ENCODE results near the gene ADGRF4. TPM values are rescaled to one million over a fixed set of nuclear protein-coding genes. Genes with fewer than 3 reads are reported as not detected.

The ADGRF4 gene
- total and polyA plus RNA-seq, 3 donors from 2014 or later: 0.12 to 0.58 (median 0.31) TPM

GRCh38 chr6:47674673-47675072, 23.7 kb upstream of the ADGRF4 start:
- H3K4me1 ChIP-seq: no peaks in the 10 kb centered on the region
- WGBS, 2 donors: 90 to 91% methylated on average over 3 of the region's 3 CpGs
- no peak overlapping the region for H3K27ac ChIP-seq
- no peaks in the 10 kb centered on the region for H3K9me3 ChIP-seq
- intact Hi-C loops (cut with DNase I; ENCODE audit: low total_unique reads): no loop called here
- TF ChIP-seq CTCF (IDR thresholded peaks at IDR 0.05) (no peak), POLR2A (IDR thresholded peaks at IDR 0.05) (no peak)
- no peak overlapping the region for H3K4me3 ChIP-seq
- no peak for DNase-seq
- H3K27me3 ChIP-seq: no peaks in the 10 kb centered on the region
- no peaks in the 10 kb centered on the region for H3K36me3 ChIP-seq (ENCODE audit: low read depth, missing control alignments)

- DNase-seq: no peak
- H3K27me3 ChIP-seq: no peaks in the 10 kb centered on the region
- H3K27ac ChIP-seq: no peak overlapping the region
- intact Hi-C loops (cut with DNase I; ENCODE audit: low total_unique reads): no loop called here
- TF ChIP-seq POLR2A (IDR thresholded peaks at IDR 0.05) (no peak), CTCF (IDR thresholded peaks at IDR 0.05) (no peak)
- H3K4me1 ChIP-seq: no peaks in the 10 kb centered on the region
- no peak overlapping the region for H3K4me3 ChIP-seq
- 75 to 76% methylated on average over 4 of the region's 4 CpGs for WGBS, 2 donors
- H3K9me3 ChIP-seq: no peaks in the 10 kb centered on the region
- no peaks in the 10 kb centered on the region for H3K36me3 ChIP-seq (ENCODE audit: low read depth, missing control alignments)
Observed at GRCh38 chr6:47677381-47678100, 20.8 kb upstream of the ADGRF4 start.

- no peak for DNase-seq
- TF ChIP-seq CTCF (IDR thresholded peaks at IDR 0.05) (no peak), POLR2A (IDR thresholded peaks at IDR 0.05) (no peak)
Observed at GRCh38 chr6:47678739-47679138, 19.6 kb upstream of the ADGRF4 start.

GRCh38 chr6:47679322-47679906, 19.0 kb upstream of the ADGRF4 start:
- WGBS, 2 donors: 75 to 81% methylated on average over 4 of the region's 4 CpGs
- Histone ChIP-seq H3K27ac (no peak overlapping the region), H3K4me1 (no peaks in the 10 kb centered on the region), H3K9me3 (no peaks in the 10 kb centered on the region), H3K36me3 (ENCODE audit: low read depth, missing control alignments) (no peaks in the 10 kb centered on the region), H3K27me3 (no peaks in the 10 kb centered on the region), H3K4me3 (no peak overlapping the region)
- TF ChIP-seq POLR2A (IDR thresholded peaks at IDR 0.05): no peak
- no peak for TF ChIP-seq CTCF (IDR thresholded peaks at IDR 0.05)
- intact Hi-C loops (cut with DNase I; ENCODE audit: low total_unique reads): no loop called here
- DNase-seq: no peak

More at GRCh38 chr6:47678739-47679138, 19.6 kb upstream of the ADGRF4 start:
- Histone ChIP-seq H3K9me3 (no peaks in the 10 kb centered on the region), H3K4me3 (no peak overlapping the region), H3K27ac (no peak overlapping the region), H3K27me3 (no peaks in the 10 kb centered on the region), H3K36me3 (ENCODE audit: low read depth, missing control alignments) (no peaks in the 10 kb centered on the region), H3K4me1 (no peaks in the 10 kb centered on the region)
- intact Hi-C loops (cut with DNase I; ENCODE audit: low total_unique reads): no loop called here
- WGBS, 2 donors: 87 to 89% methylated on average over 1 of the region's 1 CpG

- no peak overlapping the region for H3K27ac ChIP-seq
- TF ChIP-seq CTCF (IDR thresholded peaks at IDR 0.05) (no peak), POLR2A (IDR thresholded peaks at IDR 0.05) (no peak)
Observed at GRCh38 chr6:47680051-47680450, 18.3 kb upstream of the ADGRF4 start.

More at GRCh38 chr6:47680051-47680450, 18.3 kb upstream of the ADGRF4 start:
- no peaks in the 10 kb centered on the region for H3K4me1 ChIP-seq
- WGBS, 2 donors: 77 to 81% methylated on average over 2 of the region's 2 CpGs
- no peaks in the 10 kb centered on the region for H3K36me3 ChIP-seq (ENCODE audit: low read depth, missing control alignments)
- H3K27me3 ChIP-seq: no peaks in the 10 kb centered on the region
- H3K4me3 ChIP-seq: no peak overlapping the region
- intact Hi-C loops (cut with DNase I; ENCODE audit: low total_unique reads): no loop called here
- DNase-seq: no peak
- no peaks in the 10 kb centered on the region for H3K9me3 ChIP-seq
